Breast epithelium (tissue), 4 donors: ENCODE measurements around the gene FAM161B. TPM values are rescaled to one million over a fixed set of nuclear protein-coding genes. Genes with fewer than 3 reads are reported as not detected.

Experiments used
- DNase-seq, 2 donors: peaks; one replicate each; pipeline ENCODE4 v3.0.0-alpha.2; 2019; ENCODE audit warnings: low spot score in 2 of 2
- H3K27ac ChIP-seq, 2 donors: fragments of 200-600 bp; sonication (generic) in 1 of 2; one replicate each; pipeline ENCODE4 v1.5.1; 2016 to 2019; ENCODE audit warnings: mild to moderate bottlenecking in 1 of 2
- H3K27me3 ChIP-seq, 2 donors: fragments of 200-600 bp; sonication (generic) in 1 of 2; one replicate each; pipeline versions ENCODE4 v1.5.1 to v1.6.0; 2017 to 2019; ENCODE audit warnings: control low read depth in 1 of 2, mild to moderate bottlenecking in 1 of 2
- H3K36me3 ChIP-seq: fragments of 200-600 bp; one replicate; pipeline ENCODE4 v1.5.1; 2019
- H3K4me1 ChIP-seq, 2 donors: fragments of 200-600 bp; sonication (generic); one replicate each; pipeline ENCODE4 v1.5.1; 2016 to 2019; ENCODE audit warnings: control low read depth in 1 of 2
- H3K4me3 ChIP-seq, 3 donors: fragments of 200-600 bp; sonication (generic); 1 replicate in 2 of 3; 2 replicates in 1 of 3; pipeline ENCODE4 v1.5.1; 2016 to 2019; ENCODE audit warnings: mild to moderate bottlenecking in 3 of 3, moderate library complexity in 2 of 3
- H3K9me3 ChIP-seq, 2 donors: fragments of 200-600 bp; sonication (generic) in 1 of 2; one replicate each; pipeline ENCODE4 v1.5.1; 2016 to 2019; ENCODE audit warnings: control low read depth in 1 of 2
- POLR2A ChIP-seq: fragments of 450-650 bp; IDR thresholded peaks from one replicate; pipeline ENCODE4 v1.6.1; 2016; ENCODE audit warnings: antibody characterized with exemption, mild to moderate bottlenecking, moderate library complexity
- POLR2AphosphoS5 ChIP-seq, 3 donors: sonication (generic); formaldehyde crosslinking; IDR thresholded peaks; one replicate each; pipeline ENCODE4 v1.6.1; 2017; ENCODE audit warnings: antibody characterized with exemption in 3 of 3
- intact Hi-C: fragments of 100-400 bp; cut with DNase I; formaldehyde crosslinking; loops from one replicate; pipeline ENCODE4 v1.15.1; 2023; ENCODE audit warnings: low total_unique reads
- total RNA-seq, 3 donors: library from RNA; depleted of rRNA; stranded (reverse); fragments of >200 nt; gene quantifications; one replicate each; pipeline ENCODE4 v1.1.0, GENCODE V29; 2016
- TF ChIP-seq, protein P1 (sequence below), 3 donors: fragments of 450-650 bp; IDR thresholded peaks; one replicate each; pipeline ENCODE4 v1.5.1; 2016 to 2017; ENCODE audit warnings: antibody characterized with exemption in 3 of 3, mild to moderate bottlenecking in 3 of 3, moderate library complexity in 3 of 3

The FAM161B gene, protein sequence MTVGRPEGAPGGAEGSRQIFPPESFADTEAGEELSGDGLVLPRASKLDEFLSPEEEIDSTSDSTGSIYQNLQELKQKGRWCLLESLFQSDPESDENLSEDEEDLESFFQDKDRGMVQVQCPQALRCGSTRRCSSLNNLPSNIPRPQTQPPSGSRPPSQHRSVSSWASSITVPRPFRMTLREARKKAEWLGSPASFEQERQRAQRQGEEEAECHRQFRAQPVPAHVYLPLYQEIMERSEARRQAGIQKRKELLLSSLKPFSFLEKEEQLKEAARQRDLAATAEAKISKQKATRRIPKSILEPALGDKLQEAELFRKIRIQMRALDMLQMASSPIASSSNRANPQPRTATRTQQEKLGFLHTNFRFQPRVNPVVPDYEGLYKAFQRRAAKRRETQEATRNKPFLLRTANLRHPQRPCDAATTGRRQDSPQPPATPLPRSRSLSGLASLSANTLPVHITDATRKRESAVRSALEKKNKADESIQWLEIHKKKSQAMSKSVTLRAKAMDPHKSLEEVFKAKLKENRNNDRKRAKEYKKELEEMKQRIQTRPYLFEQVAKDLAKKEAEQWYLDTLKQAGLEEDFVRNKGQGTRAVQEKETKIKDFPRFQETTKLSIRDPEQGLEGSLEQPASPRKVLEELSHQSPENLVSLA
- total RNA-seq: 10 to 100 TPM in 2 of 3 donors, 1 to 10 TPM in 1; 4.5 to 12.3 (median 11.1) TPM

DNA sequence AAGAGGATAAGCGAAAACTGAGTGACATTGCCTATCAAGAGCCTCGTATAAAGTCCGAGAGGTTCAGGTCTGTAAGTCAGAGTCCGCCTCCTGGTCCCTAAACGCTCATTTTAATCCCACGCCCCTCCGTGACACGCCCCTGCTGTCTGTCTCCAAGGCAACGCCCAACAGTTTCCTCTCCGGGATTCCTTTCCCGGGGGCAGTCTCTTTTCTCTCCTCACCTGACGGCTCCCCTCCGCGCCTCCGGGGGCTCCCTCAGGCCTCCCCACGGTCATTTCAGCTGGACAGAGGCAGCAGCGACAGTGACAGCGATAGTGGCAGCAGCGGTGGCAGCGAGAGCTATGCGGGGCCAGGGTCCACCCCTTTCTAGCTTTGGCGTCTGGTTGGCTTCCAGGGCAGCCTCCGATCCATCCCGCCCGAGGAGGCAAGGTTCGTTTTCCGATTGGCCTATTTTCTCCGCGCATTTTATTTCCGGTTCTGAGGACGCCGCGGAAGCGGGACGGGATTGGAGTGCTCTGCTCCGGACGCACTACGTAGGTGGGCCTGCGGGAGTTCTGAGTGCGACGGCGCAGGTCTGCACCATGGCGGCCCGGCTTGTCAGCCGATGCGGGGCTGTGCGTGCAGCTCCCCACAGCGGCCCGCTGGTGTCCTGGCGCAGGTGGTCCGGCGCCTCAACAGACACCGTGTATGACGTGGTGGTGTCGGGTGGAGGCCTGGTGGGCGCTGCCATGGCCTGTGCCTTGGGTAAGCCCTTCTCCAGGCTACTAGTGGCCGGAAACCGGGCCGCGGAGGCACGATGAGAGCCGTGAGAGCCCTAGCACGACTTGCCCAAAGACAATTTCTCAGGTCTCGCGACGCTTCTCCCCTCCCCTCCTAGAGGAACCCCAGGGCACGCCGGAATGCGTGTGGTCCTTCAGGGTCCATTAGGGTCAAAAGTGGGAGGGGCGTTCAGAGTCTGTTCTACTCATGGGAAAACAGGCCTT is at the start of gene FAM161B, which contains the start of gene COQ6:
FAM161B (minus strand) TSS at position 343 of the 983 bp plus-strand sequence; CDS start at position 275, 68 bp downstream.
COQ6 (plus strand) TSS at position 551 of the 983 bp plus-strand sequence; CDS start at position 582, 31 bp downstream.
- Histone ChIP-seq H3K4me1 (no peaks in the 10 kb centered on the region), H3K27me3 (no peaks in the 10 kb centered on the region), H3K36me3 (no peaks in the 10 kb centered on the region), H3K27ac (peak within 1 kb of the TSS; percentile 92 to 96), H3K9me3 (no peaks in the 10 kb centered on the region), H3K4me3 (peak within 1 kb of the TSS; percentile 70 to 89 (median 82))
- TF ChIP-seq POLR2AphosphoS5 (IDR thresholded peaks at IDR 0.05) (peak; percentile 80 to 87 (median 86)), POLR2A (peak; percentile 66)
- TF ChIP-seq, protein P1, sequence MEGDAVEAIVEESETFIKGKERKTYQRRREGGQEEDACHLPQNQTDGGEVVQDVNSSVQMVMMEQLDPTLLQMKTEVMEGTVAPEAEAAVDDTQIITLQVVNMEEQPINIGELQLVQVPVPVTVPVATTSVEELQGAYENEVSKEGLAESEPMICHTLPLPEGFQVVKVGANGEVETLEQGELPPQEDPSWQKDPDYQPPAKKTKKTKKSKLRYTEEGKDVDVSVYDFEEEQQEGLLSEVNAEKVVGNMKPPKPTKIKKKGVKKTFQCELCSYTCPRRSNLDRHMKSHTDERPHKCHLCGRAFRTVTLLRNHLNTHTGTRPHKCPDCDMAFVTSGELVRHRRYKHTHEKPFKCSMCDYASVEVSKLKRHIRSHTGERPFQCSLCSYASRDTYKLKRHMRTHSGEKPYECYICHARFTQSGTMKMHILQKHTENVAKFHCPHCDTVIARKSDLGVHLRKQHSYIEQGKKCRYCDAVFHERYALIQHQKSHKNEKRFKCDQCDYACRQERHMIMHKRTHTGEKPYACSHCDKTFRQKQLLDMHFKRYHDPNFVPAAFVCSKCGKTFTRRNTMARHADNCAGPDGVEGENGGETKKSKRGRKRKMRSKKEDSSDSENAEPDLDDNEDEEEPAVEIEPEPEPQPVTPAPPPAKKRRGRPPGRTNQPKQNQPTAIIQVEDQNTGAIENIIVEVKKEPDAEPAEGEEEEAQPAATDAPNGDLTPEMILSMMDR (IDR thresholded peaks at IDR 0.05): peak in 1 of 3 donors; percentile 15
- DNase-seq: peak; percentile 94 to 96
- intact Hi-C loops: no loop called here

- Histone ChIP-seq H3K9me3 (no peaks in the 10 kb centered on the region), H3K27ac (no peak overlapping the region), H3K36me3 (no peaks in the 10 kb centered on the region), H3K4me3 (no peak overlapping the region), H3K4me1 (no peaks in the 10 kb centered on the region), H3K27me3 (no peaks in the 10 kb centered on the region)
- no peak for DNase-seq
- intact Hi-C loops: no loop called here
- TF ChIP-seq POLR2AphosphoS5 (IDR thresholded peaks at IDR 0.05) (no peak), POLR2A (no peak)
- TF ChIP-seq, protein P1 (IDR thresholded peaks at IDR 0.05): no peak
Measured at GRCh38 chr14:73998726-73999125, 48.8 kb upstream of the FAM161B start.

- TF ChIP-seq POLR2AphosphoS5 (IDR thresholded peaks at IDR 0.05) (no peak), POLR2A (no peak)
- TF ChIP-seq, protein P1 (IDR thresholded peaks at IDR 0.05): no peak
- no peak for DNase-seq
- Histone ChIP-seq H3K27me3 (no peaks in the 10 kb centered on the region), H3K27ac (no peak overlapping the region), H3K4me1 (no peaks in the 10 kb centered on the region), H3K4me3 (no peak overlapping the region), H3K9me3 (no peaks in the 10 kb centered on the region), H3K36me3 (no peaks in the 10 kb centered on the region)
- intact Hi-C loops: no loop called here
Measured at GRCh38 chr14:73997944-73998447, 48.1 kb upstream of the FAM161B start.

GRCh38 chr14:73997108-73997943 is 47.4 kb upstream of the FAM161B start:
- Histone ChIP-seq H3K27ac (no peak overlapping the region), H3K36me3 (no peaks in the 10 kb centered on the region), H3K4me3 (no peak overlapping the region), H3K9me3 (no peaks in the 10 kb centered on the region), H3K4me1 (no peaks in the 10 kb centered on the region), H3K27me3 (no peaks in the 10 kb centered on the region)
- no peak for TF ChIP-seq POLR2A
- no peak for TF ChIP-seq POLR2AphosphoS5 (IDR thresholded peaks at IDR 0.05)
- TF ChIP-seq, protein P1 (IDR thresholded peaks at IDR 0.05): no peak
- no peak for DNase-seq
- intact Hi-C loops: no loop called here
